Heart right ventricle (tissue), 16 donors: ENCODE results near the gene MYBPH. TPM values are rescaled to one million over a fixed set of nuclear protein-coding genes. Genes with fewer than 3 reads are reported as not detected.

Experiments used
- ATAC-seq, 8 donors: fragments of 200-7000 bp; cut with Tn5 transposase; one replicate each; pipeline ENCODE4 v1.9.1; 2020; ENCODE audit warnings: mild to moderate bottlenecking in 8 of 8, moderate library complexity in 8 of 8, moderate number of reproducible peaks in 1 of 8
- DNase-seq, 2 donors: peaks; one replicate each; pipeline ENCODE4 v3.0.0-alpha.2; 2020
- H3K27ac ChIP-seq, 10 donors: fragments of 200-600 bp; sonication (generic) in 2 of 10; one replicate each; pipeline versions ENCODE4 v1.5.0 to v1.8.0; 2020 to 2022; ENCODE audit warnings: mild to moderate bottlenecking in 3 of 10
- H3K27me3 ChIP-seq, 7 donors: fragments of 200-600 bp; one replicate each; pipeline ENCODE4 v1.8.0; 2021 to 2022; ENCODE audit warnings: mild to moderate bottlenecking in 2 of 7
- H3K36me3 ChIP-seq, 9 donors: fragments of 200-600 bp; sonication (generic) in 1 of 9; one replicate each; pipeline versions ENCODE4 v1.5.0 to v1.8.0; 2020 to 2022; ENCODE audit warnings: mild to moderate bottlenecking in 2 of 9
- H3K4me1 ChIP-seq, 9 donors: fragments of 200-600 bp; sonication (generic) in 1 of 9; one replicate each; pipeline versions ENCODE4 v1.5.0 to v1.8.0; 2020 to 2022; ENCODE audit warnings: mild to moderate bottlenecking in 4 of 9
- H3K4me3 ChIP-seq, 10 donors: fragments of 200-600 bp; sonication (generic) in 2 of 10; one replicate each; pipeline versions ENCODE4 v1.5.0 to v1.8.0; 2020 to 2022; ENCODE audit warnings: mild to moderate bottlenecking in 7 of 10, moderate library complexity in 2 of 10
- H3K9me3 ChIP-seq, 11 donors: fragments of 200-600 bp in 10 of 11; sonication (generic) in 2 of 11; one replicate each; pipeline versions ENCODE4 v1.5.0 to v1.8.0; 2013 to 2022; ENCODE audit warnings: mild to moderate bottlenecking in 2 of 11, control low read depth in 1 of 11, moderate library complexity in 1 of 11
- CTCF ChIP-seq, 9 donors: fragments of 200-600 bp; sonication (generic) in 2 of 9; IDR thresholded peaks; one replicate each; pipeline versions ENCODE4 v1.5.0 to v1.8.0; 2021 to 2022; ENCODE audit warnings: antibody characterized with exemption in 9 of 9, mild to moderate bottlenecking in 5 of 9, moderate library complexity in 1 of 9
- WGBS, 2 donors: extraction: QIAGEN DNeasy Blood & Tissue Kit; methylation state at CpG; one replicate each; pipeline ENCODE4 v1.1.7; 2013; ENCODE audit warnings: inconsistent platforms in 1 of 2; 5-methylcytosine and 5-hydroxymethylcytosine counted together
- intact Hi-C, 10 donors: fragments of 100-400 bp; cut with DNase I; formaldehyde crosslinking; loops; one replicate each; pipeline versions ENCODE4 v1.11.1 to v1.14.2; 2022
- polyA plus RNA-seq, 2 donors: library from polyadenylated mRNA; stranded (reverse); fragments of 200-250 nt; gene quantifications; one replicate each; pipeline ENCODE4 v1.2.3, GENCODE V29; 2013
- total RNA-seq, 10 donors: library from RNA; stranded (reverse); fragmentation: NEBNext Ultra II Directional in 3 of 10; extraction: Animal tissue kit (Norgen Biotek cat#: 25700) in 3 of 10; gene quantifications; one replicate each; pipeline versions ENCODE4 v1.2.1 to v1.2.4, GENCODE V29; 2021 to 2023
- donor health status: Arrhythmogenic right ventricular cardiomyopathy.
- donor health status: ischemic (EF 13 %, LVEDD 7.1; RV severe dilation, severe dysfunction).
- donor health status: healthy with polysubstance abuse.
- donor health status: DM: no; HTN: yes; CAD: no.
- donor health status: DM: no; HTN: no; CAD: no.
- donor health status: ischemic (EF 25% LVEDD 6.9; RV normal size, moderate dysfunction).
- donor health status: ischemic (EF 25% LVEDD 5.7; RV mildly dilated, moderate dysfunction).
- donor health status: healthy.
- donor health status: DM: yes; HTN: yes; CAD: no.
- donor health status: Ischemic cardiomyopathy.
- donor health status: ischemic (EF 35%, LVEDD 5.7; RV mildly dilated, moderate dysfunction).
- donor health status: nonischemic (EF 11% LVEDD 7.7; RV severe dilation, severe dysfunction).
- donor health status: DM: yes; HTN: yes; CAD: no.
- donor health status: PGD.
- donor health status: ischemic (EF 29% LVEDD 5.4; RV normal size, mild dysfunction).
- donor health status: nonischemic (EF 23%, LVEDD 6.1; RV moderate dilation, normal function).

The MYBPH gene
- total and polyA plus RNA-seq, 12 donors = not detected

GRCh38 chr1:203182387-203182953 is 6.8 kb upstream of the MYBPH start:
- TF ChIP-seq CTCF (IDR thresholded peaks at IDR 0.05) = no peak
- intact Hi-C loops = no loop called here
- peaks cover 0 to 4% (median 0%) of the 10 kb centered on the region in 7 donors for H3K27me3 ChIP-seq
- ATAC-seq (peak in 4 of 8 donors; percentile 55 to 72 (median 68)), DNase-seq (no peak)
- H3K27ac ChIP-seq = no peak overlapping the region
- 77 to 82% methylated on average over 7 of the region's 7 CpGs for WGBS, 2 donors
- no peak overlapping the region for H3K4me3 ChIP-seq
- no peaks in the 10 kb centered on the region for H3K36me3 ChIP-seq
- H3K9me3 ChIP-seq = no peaks in the 10 kb centered on the region
- H3K4me1 ChIP-seq = peaks cover 0 to 23% (median 6%) of the 10 kb centered on the region in 9 donors

GRCh38 chr1:203181586-203182386 is 6.2 kb upstream of the MYBPH start:
- no peak for DNase-seq
- peaks cover 0 to 20% (median 2%) of the 10 kb centered on the region in 9 donors for H3K4me1 ChIP-seq
- no peaks in the 10 kb centered on the region for H3K9me3 ChIP-seq
- H3K4me3 ChIP-seq = no peak overlapping the region
- H3K27ac ChIP-seq = no peak overlapping the region
- H3K27me3 ChIP-seq = peaks cover 0 to 4% (median 0%) of the 10 kb centered on the region in 7 donors
- intact Hi-C loops = no loop called here
- no peaks in the 10 kb centered on the region for H3K36me3 ChIP-seq
- no peak for ATAC-seq
- no peak for TF ChIP-seq CTCF (IDR thresholded peaks at IDR 0.05)
- 58 to 61% methylated on average over 10 of the region's 10 CpGs for WGBS, 2 donors

GRCh38 chr1:203180611-203181330 is 5.1 kb upstream of the MYBPH start:
- 88 to 89% methylated on average over 11 of the region's 11 CpGs for WGBS, 2 donors

More at GRCh38 chr1:203180611-203181330, 5.1 kb upstream of the MYBPH start:
- TF ChIP-seq CTCF (IDR thresholded peaks at IDR 0.05) = no peak
- no peaks in the 10 kb centered on the region for H3K9me3 ChIP-seq
- DNase-seq = no peak
- peaks cover 0 to 22% (median 6%) of the 10 kb centered on the region in 9 donors for H3K4me1 ChIP-seq
- no peak for ATAC-seq
- peaks cover 0 to 4% (median 0%) of the 10 kb centered on the region in 7 donors for H3K27me3 ChIP-seq
- no peak overlapping the region for H3K4me3 ChIP-seq
- no peaks in the 10 kb centered on the region for H3K36me3 ChIP-seq
- H3K27ac ChIP-seq = no peak overlapping the region
- intact Hi-C loops = no loop called here
